Left colon (tissue), 2 donors: ENCODE results near the gene MFSD1. TPM values are rescaled to one million over a fixed set of nuclear protein-coding genes. Genes with fewer than 3 reads are reported as not detected.

Source experiments
- ATAC-seq: fragments of 200-7000 bp; cut with Tn5 transposase; one replicate; pipeline ENCODE4 v1.9.1; 2020; ENCODE audit warnings: mild to moderate bottlenecking, moderate library complexity
- DNase-seq, 2 donors: peaks; one replicate each; pipeline ENCODE4 v3.0.0-alpha.2; 2020
- intact Hi-C, 2 donors: fragments of 100-400 bp; cut with DNase I in 1 of 2; cut with micrococcal nuclease in 1 of 2; formaldehyde crosslinking; loops; one replicate each; pipeline versions ENCODE4 v1.11.2 to v1.14.0; 2022; cut with DNase I, micrococcal nuclease
- long read RNA-seq: library from polyadenylated mRNA; unstranded; transcript quantifications from one replicate; pipeline ENCODE4 v2.0.0, GENCODE V29; 2021
- total RNA-seq, 2 donors: library from RNA; stranded (reverse); fragmentation: NEBNext Ultra II Directional; extraction: Animal tissue kit (Norgen Biotek cat#: 25700); gene quantifications; one replicate each; pipeline ENCODE4 v1.2.1, GENCODE V29; 2021
- donor health status: DM: no; HTN: no; CAD: no.
- donor health status: DM: yes; HTN: yes; CAD: no.

Gene MFSD1
- 10 to 100 TPM; 60.8 to 62.0 TPM for total RNA-seq
- long read RNA-seq, transcript MFSD1-203 (16 exons, 2,423 nt), result major isoform, 170 of 192 reads
- long read RNA-seq, partial matches to known transcripts, result 1 of 192 reads
- long read RNA-seq, other reads (novel, unspliced or antisense), result 14 of 192 reads

- intact Hi-C loops, result no loop called here
- DNase-seq, result peak; percentile 96 to 98
- ATAC-seq, result peak; percentile 98
Measured at GRCh38 chr3:158801696-158802408, at the start of gene MFSD1. Gene MFSD1, plus strand, starts transcription at chr3:158802054. Its CDS starts 99 bp downstream, at chr3:158802153.

- intact Hi-C loops, result no loop called here
- ATAC-seq (no peak), DNase-seq (no peak)
Measured at GRCh38 chr3:158753854-158754253, 48.0 kb upstream of the MFSD1 start.

GRCh38 chr3:158755421-158755820 lies 46.4 kb upstream of the MFSD1 start:
- DNase-seq (no peak), ATAC-seq (no peak)
- intact Hi-C loops, result no loop called here

GRCh38 chr3:158761350-158761749 lies 40.5 kb upstream of the MFSD1 start:
- DNase-seq (no peak), ATAC-seq (no peak)
- intact Hi-C loops, result no loop called here

GRCh38 chr3:158762701-158763100 lies 39.2 kb upstream of the MFSD1 start:
- ATAC-seq (no peak), DNase-seq (no peak)
- intact Hi-C loops, result no loop called here

- intact Hi-C loops, result no loop called here
- no peak for ATAC-seq
- no peak for DNase-seq
Measured at GRCh38 chr3:158763421-158763820, 38.4 kb upstream of the MFSD1 start.

- DNase-seq (no peak), ATAC-seq (no peak)
- intact Hi-C loops, result no loop called here
Measured at GRCh38 chr3:158765518-158766205, 36.2 kb upstream of the MFSD1 start.

- DNase-seq (no peak), ATAC-seq (no peak)
- intact Hi-C loops, result no loop called here
Measured at GRCh38 chr3:158766364-158766763, 35.5 kb upstream of the MFSD1 start.

- DNase-seq (peak; percentile 57 to 71), ATAC-seq (peak; percentile 81)
- intact Hi-C loops, result no loop called here
Measured at GRCh38 chr3:158768361-158768787, 33.5 kb upstream of the MFSD1 start.

GRCh38 chr3:158768881-158769543 lies 32.8 kb upstream of the MFSD1 start:
- DNase-seq, result no peak
- ATAC-seq, result peak; percentile 65
- intact Hi-C loops, result no loop called here

- DNase-seq (no peak), ATAC-seq (no peak)
- intact Hi-C loops, result no loop called here
Measured at GRCh38 chr3:158769549-158769948, 32.3 kb upstream of the MFSD1 start.

GRCh38 chr3:158769952-158770740 lies 31.7 kb upstream of the MFSD1 start:
- intact Hi-C loops, result no loop called here
- DNase-seq (no peak), ATAC-seq (no peak)

GRCh38 chr3:158770741-158771350 lies 31.0 kb upstream of the MFSD1 start:
- intact Hi-C loops, result no loop called here
- no peak for ATAC-seq
- DNase-seq, result no peak

- DNase-seq, result no peak
- intact Hi-C loops, result no loop called here
- ATAC-seq, result peak; percentile 54
Measured at GRCh38 chr3:158771577-158771976, 30.3 kb upstream of the MFSD1 start.

- DNase-seq (no peak), ATAC-seq (peak; percentile 52)
- intact Hi-C loops, result no loop called here
Measured at GRCh38 chr3:158771982-158772381, 29.9 kb upstream of the MFSD1 start.

GRCh38 chr3:158773166-158773565 lies 28.7 kb upstream of the MFSD1 start:
- intact Hi-C loops, result no loop called here
- ATAC-seq (no peak), DNase-seq (no peak)

- ATAC-seq (no peak), DNase-seq (no peak)
- intact Hi-C loops, result no loop called here
Measured at GRCh38 chr3:158773845-158774830, 27.7 kb upstream of the MFSD1 start.
